ENCODE data around the gene DYRK1A. TPM values are rescaled to one million over a fixed set of nuclear protein-coding genes. Genes with fewer than 3 reads are reported as not detected.

The DYRK1A gene
- total RNA-seq, 2 experiments from 2014 or later: 85.6 to 108 TPM

DNA sequence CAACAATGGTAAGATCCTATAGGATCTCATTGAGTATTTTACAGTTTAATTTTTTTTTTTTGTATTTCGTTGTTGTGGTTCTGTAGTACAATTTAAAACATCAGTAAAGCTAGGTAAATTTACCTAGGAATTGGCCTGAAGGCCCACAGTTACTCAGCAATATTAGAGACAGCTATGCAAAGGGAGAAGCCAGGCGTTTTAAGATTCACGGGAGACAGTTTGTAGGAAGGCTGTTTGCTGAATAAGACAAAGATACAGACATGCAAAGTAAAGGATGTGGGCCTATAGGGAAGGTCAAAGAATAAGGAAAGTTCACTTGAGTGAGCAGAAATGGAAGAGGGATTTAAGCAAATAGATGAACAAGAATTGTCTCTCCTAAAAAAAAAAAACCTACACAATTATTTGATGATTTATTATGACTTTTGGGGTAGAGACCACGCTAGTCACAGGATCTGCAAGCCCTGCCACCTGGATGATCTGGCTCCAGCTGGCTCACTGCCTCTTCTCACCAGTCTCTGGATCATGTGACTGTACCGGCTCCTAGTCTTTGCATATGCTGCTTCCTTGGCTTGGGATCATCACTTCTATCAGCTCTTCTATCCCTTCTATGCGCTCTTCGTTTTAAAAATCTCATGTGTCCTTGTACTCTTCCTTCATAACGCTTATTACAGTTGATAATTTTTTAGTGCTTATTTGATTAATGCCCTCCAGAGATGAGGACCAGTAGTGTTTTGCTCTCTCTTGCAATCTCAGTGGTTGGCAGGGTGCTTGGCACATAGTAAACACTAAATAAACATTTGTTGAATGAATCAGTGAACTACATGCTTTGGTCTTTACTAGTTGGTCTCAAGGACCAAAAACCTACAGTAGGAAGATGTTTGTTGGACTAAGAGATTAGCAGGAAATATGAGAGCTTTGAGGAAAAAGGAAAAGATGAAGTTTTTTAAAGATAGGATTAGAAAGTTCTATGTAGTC is 14.1 kb downstream of the DYRK1A start:
- POLR2A ChIA-PET: interaction anchor here (0.7 kb wide), 1 partner anchor 82 kb away, joined by 3 read pairs; no protein-coding TSS in a partner anchor
- Mint-ChIP-seq H3K36me3 (ENCODE audit: low read depth) (peaks cover 33% of the 10 kb centered on the region), H3K4me1 (peaks cover 81% of the 10 kb centered on the region), H3K27me3 (no peaks in the 10 kb centered on the region), H3K27ac (no peak overlapping the region), H3K4me3 (no peak overlapping the region), H3K9me3 (no peaks in the 10 kb centered on the region)
- DNase-seq: no peak
- CTCF ChIA-PET: interaction anchor here (0.6 kb wide), 1 partner anchor 66 kb away, joined by 4 read pairs; no protein-coding TSS in a partner anchor

DNA sequence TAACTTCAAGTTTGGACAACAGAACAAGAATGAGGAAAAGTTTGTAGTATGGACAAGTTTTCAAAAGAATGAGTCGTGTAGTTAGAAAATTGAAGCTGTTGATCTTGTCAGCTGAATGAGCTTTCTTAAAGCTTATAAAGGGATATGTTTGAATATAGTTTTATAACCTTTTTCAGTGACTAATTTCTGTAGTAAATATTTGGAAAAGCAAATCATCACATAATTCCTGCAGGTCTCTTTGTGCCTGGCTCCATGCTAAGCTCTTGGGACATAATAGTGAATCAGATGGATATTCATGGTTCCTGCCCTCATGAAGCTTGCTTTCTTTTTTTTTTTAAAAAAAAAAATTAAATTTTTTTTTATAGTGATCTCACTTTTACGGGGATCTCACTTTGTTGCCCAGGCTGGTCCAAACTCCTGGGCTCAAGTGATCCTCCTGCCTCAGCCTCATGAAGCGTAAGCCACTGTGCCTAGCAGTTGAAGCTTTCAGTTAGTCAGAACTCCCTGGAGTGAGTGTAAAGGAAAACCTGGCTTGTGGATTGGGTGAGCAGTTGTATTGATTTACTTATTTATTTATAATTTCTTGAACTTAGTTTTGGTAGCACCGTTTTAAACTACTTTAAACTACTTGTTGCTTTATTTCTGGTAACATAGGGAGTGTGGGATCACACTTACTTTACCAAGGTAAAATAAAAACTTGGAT is 15.5 kb downstream of the DYRK1A start:
- ChIA-PET CTCF (interaction anchor here (1.0 to 1.8 kb wide), 2 partner anchors 9 to 13 kb away, joined by 3 to 4 read pairs; no protein-coding TSS in a partner anchor), POLR2A (no interaction called here)
- H3K4me3 Mint-ChIP-seq: no peak overlapping the region

DNA sequence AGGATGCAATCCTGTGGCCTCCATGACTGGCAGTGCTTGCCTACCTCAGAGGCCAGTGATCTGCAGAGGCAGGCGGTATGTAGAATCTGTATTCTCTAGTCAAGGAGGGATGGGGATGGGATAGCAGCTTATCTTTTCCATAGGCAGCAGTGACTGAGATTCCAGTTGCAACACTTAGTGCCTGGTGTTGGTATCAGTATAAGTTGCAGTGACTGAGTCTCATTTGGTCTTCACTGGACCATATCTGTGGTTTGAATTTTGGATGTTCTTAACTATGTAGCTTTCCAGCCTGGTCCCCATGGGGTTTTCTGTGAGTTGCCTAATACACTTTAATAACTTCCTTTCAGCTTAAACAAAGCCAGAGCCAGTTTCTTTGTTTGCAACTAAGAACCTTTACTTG is 16.5 kb downstream of the DYRK1A start:
- H3K4me3 Mint-ChIP-seq: no peak overlapping the region

More for the DNA sequence above, 15.5 kb downstream of the DYRK1A start:
- Mint-ChIP-seq H3K9me3 (no peaks in the 10 kb centered on the region), H3K4me1 (peaks cover 78% of the 10 kb centered on the region), H3K36me3 (ENCODE audit: low read depth) (peaks cover 27% of the 10 kb centered on the region), H3K27ac (no peak overlapping the region), H3K27me3 (no peaks in the 10 kb centered on the region)
- DNase-seq: no peak

DNA sequence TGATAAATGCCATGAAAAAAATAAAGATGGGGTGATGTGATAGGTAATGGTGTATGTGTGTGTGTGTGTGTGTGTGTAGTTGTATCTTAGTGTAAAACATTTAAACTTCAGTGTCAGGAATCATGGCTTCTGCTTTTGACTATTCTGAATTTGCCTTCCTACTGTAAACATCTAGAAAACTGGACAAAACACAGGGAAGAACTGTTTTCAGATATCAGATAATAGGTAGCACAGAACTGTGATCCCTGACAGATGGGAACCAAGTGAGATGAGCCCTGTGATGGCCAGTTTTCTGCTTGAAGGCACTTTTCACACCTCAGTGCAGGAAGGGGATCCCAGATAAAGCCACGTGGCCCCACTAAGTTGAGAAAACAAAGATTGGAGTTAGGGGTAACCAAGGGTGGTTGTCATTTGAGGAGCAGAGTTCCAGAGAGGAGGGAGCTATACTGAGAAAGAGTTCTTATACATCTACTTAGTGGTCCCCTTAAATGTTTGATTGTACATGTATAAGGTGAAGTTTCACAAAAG is 17.3 kb downstream of the DYRK1A start:
- no peak for DNase-seq
- CTCF ChIA-PET: interaction anchor here (0.9 kb wide), 1 partner anchor 10 kb away, joined by 3 read pairs; no protein-coding TSS in a partner anchor

More for the DNA sequence above, 16.5 kb downstream of the DYRK1A start:
- DNase-seq: no peak
- Mint-ChIP-seq H3K27ac (peak overlapping the region; percentile 25), H3K9me3 (no peaks in the 10 kb centered on the region), H3K36me3 (ENCODE audit: low read depth) (peaks cover 28% of the 10 kb centered on the region), H3K4me1 (peaks cover 78% of the 10 kb centered on the region), H3K27me3 (no peaks in the 10 kb centered on the region)
- CTCF ChIA-PET: interaction anchor here (1.0 to 1.8 kb wide), 2 partner anchors 12 to 14 kb away, joined by 3 to 4 read pairs; no protein-coding TSS in a partner anchor
- POLR2A ChIA-PET: interaction anchor here (0.6 kb wide), 1 partner anchor 87 kb away, joined by 3 read pairs; no protein-coding TSS in a partner anchor

DNA sequence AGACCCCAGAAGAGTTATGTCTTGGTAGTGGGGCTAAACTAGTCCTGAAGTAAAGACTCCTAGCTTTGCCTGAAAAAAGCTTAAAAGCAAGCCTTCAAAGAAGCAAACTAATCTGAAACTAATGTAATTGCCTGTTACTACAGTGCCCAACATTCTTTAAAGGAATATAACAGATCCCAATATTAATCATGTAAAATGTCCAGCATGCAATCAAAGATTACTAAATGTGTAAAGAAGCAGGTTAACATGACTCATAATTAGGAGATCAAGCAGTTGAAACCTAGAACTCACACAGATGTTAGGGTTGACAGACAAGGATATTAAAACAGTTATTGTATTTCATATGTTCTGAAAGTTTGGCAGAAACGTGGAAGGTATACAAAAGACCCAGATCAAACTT is 17.8 kb downstream of the DYRK1A start:
- DNase-seq: no peak
- H3K36me3 Mint-ChIP-seq (ENCODE audit: low read depth): peaks cover 23% of the 10 kb centered on the region
- no peak overlapping the region for H3K27ac Mint-ChIP-seq
- H3K9me3 Mint-ChIP-seq: no peaks in the 10 kb centered on the region
- no peak overlapping the region for H3K4me3 Mint-ChIP-seq
- H3K27me3 Mint-ChIP-seq: no peaks in the 10 kb centered on the region
- CTCF ChIA-PET: interaction anchor here (0.9 kb wide), 1 partner anchor 10 kb away, joined by 3 read pairs; no protein-coding TSS in a partner anchor
- POLR2A ChIA-PET: no interaction called here
- peaks cover 68% of the 10 kb centered on the region for H3K4me1 Mint-ChIP-seq

More for the DNA sequence above, 17.3 kb downstream of the DYRK1A start:
- H3K27ac Mint-ChIP-seq: peak overlapping the region; percentile 65
- peaks cover 24% of the 10 kb centered on the region for H3K36me3 Mint-ChIP-seq (ENCODE audit: low read depth)
- no peaks in the 10 kb centered on the region for H3K9me3 Mint-ChIP-seq
- POLR2A ChIA-PET: no interaction called here
- H3K27me3 Mint-ChIP-seq: no peaks in the 10 kb centered on the region
- H3K4me1 Mint-ChIP-seq: peaks cover 71% of the 10 kb centered on the region
- H3K4me3 Mint-ChIP-seq: no peak overlapping the region

DNA sequence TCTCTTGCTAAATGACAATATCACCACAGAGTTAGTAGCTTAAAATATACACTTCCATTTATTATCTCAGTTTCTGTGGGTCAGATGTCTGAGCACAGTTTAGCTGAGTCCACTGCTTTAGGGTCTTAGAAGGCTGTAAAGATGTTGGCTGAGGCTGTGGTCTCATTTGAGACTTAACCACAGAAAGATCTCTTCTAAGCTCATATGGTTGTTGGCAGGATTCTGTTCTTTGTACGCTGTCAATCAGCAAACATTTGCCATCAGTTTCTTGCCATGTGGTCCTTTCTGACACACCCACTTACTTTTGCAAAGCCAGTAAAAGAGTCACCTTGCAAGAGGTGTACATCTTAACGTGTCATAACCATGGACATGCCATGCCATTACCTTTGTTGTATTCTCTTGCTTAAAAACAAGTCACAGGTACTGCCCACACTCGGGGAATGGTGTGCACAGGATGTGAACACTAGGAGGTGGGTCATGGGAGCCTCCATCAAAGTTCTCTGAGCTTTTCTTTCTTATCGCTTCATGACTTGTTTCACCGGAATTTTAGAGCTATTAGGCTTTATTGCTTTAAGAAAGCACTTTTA is 18.7 kb downstream of the DYRK1A start:
- H3K9me3 Mint-ChIP-seq: no peaks in the 10 kb centered on the region
- H3K4me1 Mint-ChIP-seq: peaks cover 68% of the 10 kb centered on the region
- DNase-seq: no peak
- no peak overlapping the region for H3K4me3 Mint-ChIP-seq
- POLR2A ChIA-PET: no interaction called here
- H3K27ac Mint-ChIP-seq: no peak overlapping the region
- no peaks in the 10 kb centered on the region for H3K27me3 Mint-ChIP-seq
- CTCF ChIA-PET: interaction anchor here (0.6 kb wide), 1 partner anchor 1828 kb away, joined by 4 read pairs; no protein-coding TSS in a partner anchor
- peaks cover 27% of the 10 kb centered on the region for H3K36me3 Mint-ChIP-seq (ENCODE audit: low read depth)

DNA sequence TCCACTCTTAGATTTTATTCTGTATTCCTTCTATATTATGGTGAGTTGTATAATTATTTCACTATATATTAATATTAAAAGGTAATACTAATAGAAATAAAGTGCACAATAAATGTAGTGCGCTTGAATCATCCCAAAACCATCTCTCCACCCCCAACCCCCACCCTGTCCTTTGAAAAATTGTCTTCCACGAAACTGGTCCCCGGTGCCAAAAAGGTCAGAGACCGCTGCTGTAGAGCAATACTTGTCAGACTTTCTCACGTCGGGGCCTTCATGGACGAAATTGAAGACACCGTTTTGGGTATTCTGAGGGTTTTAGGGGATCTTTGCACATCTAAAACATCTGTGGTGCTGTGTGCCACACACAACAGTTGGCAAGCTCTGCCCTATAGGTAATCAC is 19.6 kb downstream of the DYRK1A start:
- H3K27ac Mint-ChIP-seq: no peak overlapping the region
- H3K4me1 Mint-ChIP-seq: peaks cover 65% of the 10 kb centered on the region
- no peaks in the 10 kb centered on the region for H3K27me3 Mint-ChIP-seq
- peaks cover 23% of the 10 kb centered on the region for H3K36me3 Mint-ChIP-seq (ENCODE audit: low read depth)
- ChIA-PET CTCF (interaction anchor here (0.9 kb wide), 1 partner anchor 12 kb away, joined by 3 read pairs; no protein-coding TSS in a partner anchor), POLR2A (no interaction called here)
- H3K4me3 Mint-ChIP-seq: no peak overlapping the region
- DNase-seq: no peak
- no peaks in the 10 kb centered on the region for H3K9me3 Mint-ChIP-seq

DNA sequence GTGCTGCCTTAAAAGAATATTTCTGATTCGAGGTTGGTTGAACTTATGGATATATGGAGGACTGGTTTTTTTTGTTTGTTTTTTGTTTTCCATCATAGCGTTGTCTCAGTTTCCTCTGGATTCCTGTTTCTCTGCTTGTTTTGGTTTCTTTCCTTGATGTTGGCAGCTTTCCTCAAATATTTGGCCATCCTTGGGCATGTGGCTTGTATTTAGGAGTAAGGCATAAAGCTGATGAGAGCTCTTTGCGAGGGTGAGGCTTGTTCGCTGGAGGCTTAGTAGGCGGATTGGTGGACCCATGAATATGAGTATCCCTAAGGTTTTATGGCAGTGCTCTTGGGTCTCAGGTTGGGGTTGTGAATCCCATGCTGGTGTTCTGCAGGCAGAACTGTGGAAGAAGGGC is 22.9 kb downstream of the DYRK1A start:
- no peak for DNase-seq
- H3K4me1 Mint-ChIP-seq: peaks cover 68% of the 10 kb centered on the region
- H3K36me3 Mint-ChIP-seq (ENCODE audit: low read depth): peaks cover 28% of the 10 kb centered on the region
- no peaks in the 10 kb centered on the region for H3K27me3 Mint-ChIP-seq
- H3K27ac Mint-ChIP-seq: no peak overlapping the region
- H3K4me3 Mint-ChIP-seq: no peak overlapping the region
- ChIA-PET CTCF (interaction anchor here (0.8 to 1.3 kb wide), 3 partner anchors 19 to 61 kb away, joined by 3 to 4 read pairs (median 3); no protein-coding TSS in a partner anchor), POLR2A (no interaction called here)
- no peaks in the 10 kb centered on the region for H3K9me3 Mint-ChIP-seq

DNA sequence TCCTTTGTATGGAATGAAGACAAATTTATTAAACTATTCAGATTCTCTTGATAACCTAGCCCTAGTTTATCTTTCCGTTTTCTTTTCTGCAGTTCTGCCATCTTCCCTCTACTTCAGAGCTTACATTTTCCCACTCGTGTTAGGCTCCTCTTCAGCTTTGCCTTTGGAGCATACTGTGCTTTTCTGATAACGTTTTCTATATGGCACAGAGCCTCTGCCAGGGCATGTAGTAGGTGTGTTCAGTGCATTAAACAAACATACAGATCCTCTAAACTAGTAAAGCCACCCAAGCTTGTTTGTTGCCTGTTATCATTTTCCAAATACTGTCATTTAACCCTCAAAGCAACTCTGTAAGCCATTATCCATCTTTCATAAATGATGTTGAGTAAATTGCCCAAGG is 25.1 kb downstream of the DYRK1A start:
- Mint-ChIP-seq H3K27me3 (no peaks in the 10 kb centered on the region), H3K4me1 (peaks cover 65% of the 10 kb centered on the region), H3K36me3 (ENCODE audit: low read depth) (peaks cover 31% of the 10 kb centered on the region), H3K27ac (no peak overlapping the region), H3K9me3 (no peaks in the 10 kb centered on the region), H3K4me3 (no peak overlapping the region)
- DNase-seq: no peak
- ChIA-PET POLR2A (no interaction called here), CTCF (interaction anchor here (1.0 to 1.3 kb wide), 4 partner anchors 10 to 25 kb away, joined by 3 read pairs; no protein-coding TSS in a partner anchor)

DNA sequence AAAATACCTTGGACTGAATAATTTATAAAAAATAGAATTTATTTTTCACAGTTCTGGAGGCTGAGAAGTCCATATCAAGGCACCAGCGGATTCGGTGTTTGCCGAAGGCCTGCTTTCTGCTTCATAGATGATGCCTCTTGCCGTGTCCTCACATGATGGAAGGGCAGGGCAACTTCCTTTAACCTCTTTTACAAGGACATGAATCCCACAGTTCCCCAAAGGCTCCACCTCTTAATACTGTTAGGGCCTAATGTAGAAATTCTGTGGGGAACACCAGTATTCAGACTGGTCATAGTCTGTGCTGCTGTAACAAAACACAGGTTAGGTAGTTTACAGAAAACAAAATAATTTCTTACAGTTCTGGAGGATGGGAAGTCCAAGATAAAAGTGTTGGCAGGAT is 25.9 kb downstream of the DYRK1A start:
- no peak for DNase-seq
- CTCF ChIA-PET: no interaction called here
- POLR2A ChIA-PET: no interaction called here
- H3K27ac Mint-ChIP-seq: no peak overlapping the region
- no peak overlapping the region for H3K4me3 Mint-ChIP-seq
- H3K4me1 Mint-ChIP-seq: peaks cover 69% of the 10 kb centered on the region
- peaks cover 29% of the 10 kb centered on the region for H3K36me3 Mint-ChIP-seq (ENCODE audit: low read depth)
- H3K9me3 Mint-ChIP-seq: no peaks in the 10 kb centered on the region
- H3K27me3 Mint-ChIP-seq: no peaks in the 10 kb centered on the region

DNA sequence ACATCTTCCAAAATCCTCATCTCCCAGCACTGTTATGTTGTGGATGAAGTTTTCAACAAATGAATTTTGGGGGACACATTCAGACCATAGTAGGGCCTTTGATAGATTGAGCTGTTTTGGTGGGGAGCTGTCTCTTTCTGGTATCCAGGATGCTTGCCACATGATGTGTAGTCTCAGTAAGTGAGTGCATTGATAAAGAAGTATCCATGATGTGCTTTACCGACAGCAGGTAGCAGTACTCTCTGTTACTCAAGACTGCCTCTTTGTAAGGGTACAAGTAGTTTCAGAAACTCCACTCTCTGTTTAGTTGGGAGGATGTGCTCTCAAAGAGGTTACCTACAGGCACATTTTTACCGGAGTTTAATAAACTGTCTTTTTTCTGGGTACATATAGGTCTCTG is 26.5 kb downstream of the DYRK1A start:
- Mint-ChIP-seq H3K9me3 (no peaks in the 10 kb centered on the region), H3K27ac (no peak overlapping the region), H3K27me3 (no peaks in the 10 kb centered on the region), H3K36me3 (ENCODE audit: low read depth) (peaks cover 27% of the 10 kb centered on the region), H3K4me3 (no peak overlapping the region), H3K4me1 (peaks cover 68% of the 10 kb centered on the region)
- DNase-seq: no peak
- ChIA-PET CTCF (no interaction called here), POLR2A (no interaction called here)

DNA sequence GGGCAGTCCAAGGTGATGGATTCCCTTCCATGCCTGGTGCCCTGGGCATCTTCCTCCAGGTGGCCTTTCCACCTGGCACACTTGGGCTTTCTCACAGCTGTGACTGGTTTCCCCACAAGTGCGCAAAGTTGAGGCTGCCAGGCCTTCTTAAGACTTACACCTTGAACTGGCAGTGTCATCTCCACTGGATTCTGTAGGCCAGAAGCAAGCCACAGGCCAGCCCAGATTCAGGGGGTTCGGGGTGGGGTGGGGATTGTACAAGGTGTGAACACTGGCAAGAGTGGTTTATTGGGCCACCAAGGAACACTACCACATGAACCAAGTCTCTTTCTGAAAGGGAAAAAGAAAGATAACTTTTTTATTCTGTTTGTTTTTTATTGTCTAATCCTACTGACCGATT is 27.2 kb downstream of the DYRK1A start:
- Mint-ChIP-seq H3K27ac (no peak overlapping the region), H3K4me1 (peaks cover 74% of the 10 kb centered on the region), H3K4me3 (no peak overlapping the region), H3K36me3 (ENCODE audit: low read depth) (peaks cover 31% of the 10 kb centered on the region), H3K27me3 (no peaks in the 10 kb centered on the region), H3K9me3 (no peaks in the 10 kb centered on the region)
- DNase-seq: no peak
- ChIA-PET POLR2A (no interaction called here), CTCF (interaction anchor here (0.9 kb wide), 1 partner anchor 20 kb away, joined by 3 read pairs; no protein-coding TSS in a partner anchor)

Data from activated CD4-positive, alpha-beta T cell treated with anti-CD3 and anti-CD28 coated beads, Interleukin-2, amount 10 ng/mL, durations not matched to agents 7 days and 5 days (primary cell).